Amniotic stem cell (primary cell): ENCODE data around the gene PPFIBP1.
A peak's percentile ranks its signal among the peaks of the same experiment; 100 is the strongest.

Source experiments
- DNase-seq: peaks from one replicate; lab custom pipeline; 2025; lab: John Stamatoyannopoulos, UW

PPFIBP1 gene

GRCh38 chr12:27513155-27513824, 10.7 kb upstream of the PPFIBP1 start:
- DNase-seq = no peak

GRCh38 chr12:27515671-27516070, 8.3 kb upstream of the PPFIBP1 start:
- no peak for DNase-seq

GRCh38 chr12:27516625-27517024, 7.4 kb upstream of the PPFIBP1 start:
- no peak for DNase-seq

GRCh38 chr12:27517546-27517945, 6.5 kb upstream of the PPFIBP1 start:
- no peak for DNase-seq

- DNase-seq = no peak
These were observed 5.9 kb upstream of the PPFIBP1 start for GRCh38 chr12:27517961-27518665.

- no peak for DNase-seq
These were observed 2.9 kb upstream of the PPFIBP1 start for GRCh38 chr12:27521066-27521465.

GRCh38 chr12:27521981-27522380, 2.0 kb upstream of the PPFIBP1 start:
- DNase-seq = no peak

- no peak for DNase-seq
These were observed 733 bp upstream of the PPFIBP1 start for GRCh38 chr12:27523305-27523641.

- DNase-seq = no peak
These were observed 459 bp downstream of the PPFIBP1 start for GRCh38 chr12:27524494-27524835.

GRCh38 chr12:27524839-27525753, 1.1 kb downstream of the PPFIBP1 start:
- peak; percentile 47 for DNase-seq

GRCh38 chr12:27527512-27527911, 3.5 kb downstream of the PPFIBP1 start:
- DNase-seq = no peak

- no peak for DNase-seq
These were observed 4.8 kb downstream of the PPFIBP1 start for GRCh38 chr12:27528788-27529187.

GRCh38 chr12:27530157-27530922, 6.3 kb downstream of the PPFIBP1 start:
- no peak for DNase-seq

- no peak for DNase-seq
These were observed 7.9 kb downstream of the PPFIBP1 start for GRCh38 chr12:27531896-27532295.

- no peak for DNase-seq
These were observed 10.2 kb downstream of the PPFIBP1 start for GRCh38 chr12:27534060-27534764.

- no peak for DNase-seq
These were observed 10.8 kb downstream of the PPFIBP1 start for GRCh38 chr12:27534765-27535161.

GRCh38 chr12:27535318-27535717, 11.3 kb downstream of the PPFIBP1 start:
- no peak for DNase-seq

- no peak for DNase-seq
These were observed 14.1 kb downstream of the PPFIBP1 start for GRCh38 chr12:27537855-27538675.

GRCh38 chr12:27539191-27539631, 15.2 kb downstream of the PPFIBP1 start:
- DNase-seq = no peak

- no peak for DNase-seq
These were observed 17.2 kb downstream of the PPFIBP1 start for GRCh38 chr12:27541031-27541719.
